ENCODE results near the gene PEX5L.

- TF ChIP-seq HDGF (IDR thresholded peaks at IDR 0.05; ENCODE audit: borderline replicate concordance) (no peak), SP1 (IDR thresholded peaks at IDR 0.05) (no peak)
Observed at GRCh38 chr3:179961703-179962078, 75.0 kb downstream of the PEX5L start.

Measured in HEK293T (cell line).